Parietal lobe (tissue), 2 donors: ENCODE results near the gene PRAMEF33. TPM values are rescaled to one million over a fixed set of nuclear protein-coding genes. Genes with fewer than 3 reads are reported as not detected.

ENCODE experiments used
- small RNA-seq: library from RNA; depleted of rRNA; stranded (forward); fragments of <200 nt; gene quantifications from one replicate; pipeline ENCODE3, GENCODE V24; 2014; ENCODE audit warnings: low replicate concordance
- total RNA-seq: library from RNA; depleted of rRNA; stranded (reverse); fragments of >200 nt; gene quantifications from one replicate; pipeline ENCODE4 v1.2.3, GENCODE V29; 2014

PRAMEF33 gene, protein sequence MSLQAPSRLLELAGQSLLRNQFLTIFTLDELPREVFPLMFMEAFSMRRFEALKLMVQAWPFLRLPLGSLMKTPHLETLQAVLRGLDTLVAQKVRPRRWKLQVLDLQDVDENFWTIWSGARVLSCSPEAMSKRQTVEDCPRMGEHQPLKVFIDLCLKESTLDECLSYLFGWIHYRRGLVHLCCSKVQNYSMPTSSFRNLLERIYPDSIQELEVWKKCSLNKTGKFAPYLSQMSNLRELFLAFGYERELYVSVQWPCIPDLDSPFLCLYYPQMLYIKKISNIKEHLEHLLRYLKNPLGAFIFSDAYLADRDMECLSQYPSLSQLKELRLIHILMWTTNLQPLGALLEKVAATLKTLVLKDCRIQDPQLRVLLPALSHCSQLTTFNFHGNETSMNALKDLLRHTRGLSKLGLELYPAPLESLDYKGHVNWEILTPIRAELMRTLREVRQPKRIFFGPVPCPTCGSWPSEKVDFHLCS
- not detected for total RNA-seq

DNA sequence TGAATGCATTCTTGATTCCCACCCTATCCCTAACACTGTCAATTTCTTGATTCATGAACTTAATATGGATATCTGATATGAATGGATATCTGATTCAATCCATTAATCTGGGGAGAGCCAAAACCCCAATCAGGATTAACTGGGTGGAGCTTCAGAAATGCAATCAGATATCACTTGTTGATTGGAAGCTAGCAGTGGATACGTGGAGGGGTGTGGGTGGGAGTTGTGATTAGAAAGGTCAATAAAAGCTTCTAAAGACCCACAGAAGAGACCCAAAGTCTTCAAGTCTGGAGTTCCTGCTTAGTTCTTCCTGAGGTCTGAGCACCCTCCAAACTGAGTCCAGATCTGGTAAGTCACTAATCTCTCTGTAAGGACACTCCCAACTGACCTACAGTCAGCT is at the start of gene PRAMEF33:
Gene PRAMEF33 (plus strand): TSS at position 301 of the 400 bp plus-strand sequence. CDS start 2,416 bp downstream, outside the sequence.

DNA sequence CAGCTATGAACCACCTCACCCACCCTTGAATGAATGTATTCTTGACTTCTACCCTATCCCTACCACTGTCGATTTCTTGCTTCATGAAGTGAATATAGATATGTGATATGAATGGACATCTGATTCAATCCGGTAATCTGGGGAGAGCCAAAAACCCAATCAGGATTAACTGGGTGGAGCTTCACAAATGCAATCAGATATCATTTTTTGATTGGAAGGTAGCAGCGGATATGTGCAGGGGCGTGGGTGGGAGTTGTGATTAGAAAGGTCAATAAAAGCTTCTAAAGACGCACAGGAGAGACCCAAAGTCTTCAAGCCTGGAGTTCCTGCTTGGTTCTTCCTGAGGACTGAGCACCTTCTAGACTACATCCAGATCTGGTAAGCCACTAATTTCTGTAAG is 49.4 kb upstream of the PRAMEF33 start, which contains the start of gene PRAMEF5:
Gene PRAMEF5 (plus strand): TSS at position 301 of the 400 bp plus-strand sequence. CDS start 5,071 bp downstream, outside the sequence.

DNA sequence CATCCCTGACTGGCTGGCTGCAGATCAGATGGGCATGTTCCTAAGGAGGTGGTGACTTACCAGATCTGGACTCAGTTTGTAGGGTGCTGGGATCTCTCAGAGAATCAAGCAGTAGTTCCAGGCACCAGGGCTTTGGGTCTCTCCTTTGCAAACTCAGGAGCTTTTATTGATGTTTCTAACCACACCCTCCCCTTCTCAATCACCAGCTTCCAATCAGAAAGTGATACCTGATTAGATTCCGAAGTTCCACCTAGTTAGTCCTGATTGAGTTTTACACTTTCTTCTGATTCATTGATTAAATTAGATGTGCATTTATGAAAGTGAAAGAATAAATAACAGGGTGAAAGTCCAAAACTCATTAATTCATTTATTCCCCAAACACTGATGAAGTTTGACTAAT is 18.3 kb upstream of the PRAMEF33 start, which contains the start of gene PRAMEF8:
Gene PRAMEF8 (minus strand): TSS at position 101 of the 400 bp plus-strand sequence. CDS start 1,046 bp downstream, outside the sequence.

DNA sequence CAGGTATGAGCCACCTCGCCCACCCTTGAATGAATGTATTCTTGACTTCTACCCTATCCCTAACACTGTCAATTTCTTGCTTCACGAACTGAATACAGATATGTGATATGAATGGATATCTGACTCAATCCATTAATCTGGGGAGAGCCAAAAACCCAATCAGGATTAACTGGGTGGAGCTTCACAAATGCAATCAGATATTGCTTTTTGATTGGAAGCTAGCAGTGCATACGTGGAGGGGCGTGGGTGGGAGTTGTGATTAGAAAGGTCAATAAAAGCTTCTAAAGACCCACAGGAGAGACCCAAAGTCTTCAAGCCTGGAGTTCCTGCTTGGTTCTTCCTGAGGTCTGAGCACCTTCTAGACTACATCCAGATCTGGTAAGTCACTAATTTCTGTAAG is 11.9 kb downstream of the PRAMEF33 start, which contains the start of gene PRAMEF15:
Gene PRAMEF15 (plus strand): TSS at position 301 of the 400 bp plus-strand sequence. CDS start 2,827 bp downstream, outside the sequence.

DNA sequence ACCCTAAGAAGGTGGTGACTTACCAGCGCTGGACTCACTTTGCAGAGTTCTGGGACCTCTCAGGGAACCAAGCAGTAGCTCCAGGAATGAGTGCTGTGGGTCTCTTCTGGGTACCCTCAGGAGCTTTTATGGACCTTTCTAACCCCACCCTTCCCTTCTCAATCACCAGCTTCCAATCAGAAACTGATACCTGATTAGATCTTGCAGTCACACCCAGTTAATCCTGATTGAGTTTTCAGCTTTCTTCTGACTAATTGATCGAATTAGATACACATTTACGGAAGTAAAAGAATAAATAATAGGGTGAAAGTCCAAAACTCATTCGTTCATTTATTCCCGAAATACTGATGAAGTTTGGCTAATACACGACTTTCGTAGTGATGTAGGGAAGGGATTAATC is 43.7 kb downstream of the PRAMEF33 start, which contains the start of gene PRAMEF14:
Gene PRAMEF14 (minus strand): TSS at position 101 of the 400 bp plus-strand sequence. CDS start 1,820 bp downstream, outside the sequence.

Small RNAs within 50 kb of the gene (small RNA-seq; reads per million reads assigned to genes)
- gene RNU6-771P, result not detected

Other genes with a start within 250 kb of the PRAMEF33 start
- not detected for gene PRAMEF27, start 247.0 kb upstream of the PRAMEF33 start, total RNA-seq
- not detected for gene HNRNPCL3, start 242.8 kb upstream of the PRAMEF33 start, total RNA-seq
- gene PRAMEF25, start 232.8 kb upstream of the PRAMEF33 start, total RNA-seq, result not detected
- gene HNRNPCL2, start 186.7 kb upstream of the PRAMEF33 start, total RNA-seq, result not detected
- not detected for gene PRAMEF26, start 147.5 kb upstream of the PRAMEF33 start, total RNA-seq
- gene HNRNPCL4, start 137.9 kb upstream of the PRAMEF33 start, total RNA-seq, result not detected
- gene PRAMEF9, start 131.7 kb upstream of the PRAMEF33 start, total RNA-seq, result not detected
- not detected for gene PRAMEF13, start 102.1 kb upstream of the PRAMEF33 start, total RNA-seq
- gene PRAMEF18, start 77.4 kb upstream of the PRAMEF33 start, total RNA-seq, result not detected
- not detected for gene PRAMEF5, start 49.3 kb upstream of the PRAMEF33 start, total RNA-seq
- not detected for gene PRAMEF8, start 18.4 kb upstream of the PRAMEF33 start, total RNA-seq
- gene PRAMEF15, start 12.0 kb downstream of the PRAMEF33 start, total RNA-seq, result not detected
- not detected for gene PRAMEF14, start 43.6 kb downstream of the PRAMEF33 start, total RNA-seq
- not detected for gene PRAMEF19, start 68.4 kb downstream of the PRAMEF33 start, total RNA-seq
- gene PRAMEF17, start 86.1 kb downstream of the PRAMEF33 start, total RNA-seq, result not detected
- not detected for gene PRAMEF20, start 106.9 kb downstream of the PRAMEF33 start, total RNA-seq
- gene LRRC38, start 210.5 kb downstream of the PRAMEF33 start, total RNA-seq, result not detected